GM18520 (cell line): ENCODE data around the gene CMPK1.
"Not testable (repeated sequence)": the region's sequence is repeated elsewhere in the genome, so short reads cannot be mapped to it uniquely, and the experiment has no call there.

Source experiments
- ATAC-seq: cut with Tn5 transposase; IDR thresholded peaks from one replicate; pipeline ENCODE4 v1.9.1; 2021; ENCODE audit not compliant: unreplicated experiment

Gene CMPK1

DNA sequence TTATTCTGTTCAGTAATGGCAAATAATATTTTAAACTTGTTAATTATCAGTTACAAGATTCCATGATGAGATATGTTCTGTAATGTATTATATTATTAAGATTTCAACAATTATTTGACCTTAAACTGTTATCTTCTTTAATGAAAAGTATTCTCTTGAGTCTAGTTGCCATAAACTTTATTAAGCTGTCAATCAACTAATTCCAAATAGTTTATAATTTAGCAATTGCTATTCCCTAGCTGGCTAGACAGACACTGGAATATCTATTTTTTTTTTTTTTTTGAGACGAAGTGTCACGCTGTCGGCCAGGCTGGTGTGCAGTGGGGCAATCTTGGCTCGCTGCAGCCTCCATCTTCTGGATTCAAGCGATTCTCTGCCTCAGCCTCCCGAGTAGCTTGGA lies 3.8 kb downstream of the CMPK1 start:
- ATAC-seq, result no peak

DNA sequence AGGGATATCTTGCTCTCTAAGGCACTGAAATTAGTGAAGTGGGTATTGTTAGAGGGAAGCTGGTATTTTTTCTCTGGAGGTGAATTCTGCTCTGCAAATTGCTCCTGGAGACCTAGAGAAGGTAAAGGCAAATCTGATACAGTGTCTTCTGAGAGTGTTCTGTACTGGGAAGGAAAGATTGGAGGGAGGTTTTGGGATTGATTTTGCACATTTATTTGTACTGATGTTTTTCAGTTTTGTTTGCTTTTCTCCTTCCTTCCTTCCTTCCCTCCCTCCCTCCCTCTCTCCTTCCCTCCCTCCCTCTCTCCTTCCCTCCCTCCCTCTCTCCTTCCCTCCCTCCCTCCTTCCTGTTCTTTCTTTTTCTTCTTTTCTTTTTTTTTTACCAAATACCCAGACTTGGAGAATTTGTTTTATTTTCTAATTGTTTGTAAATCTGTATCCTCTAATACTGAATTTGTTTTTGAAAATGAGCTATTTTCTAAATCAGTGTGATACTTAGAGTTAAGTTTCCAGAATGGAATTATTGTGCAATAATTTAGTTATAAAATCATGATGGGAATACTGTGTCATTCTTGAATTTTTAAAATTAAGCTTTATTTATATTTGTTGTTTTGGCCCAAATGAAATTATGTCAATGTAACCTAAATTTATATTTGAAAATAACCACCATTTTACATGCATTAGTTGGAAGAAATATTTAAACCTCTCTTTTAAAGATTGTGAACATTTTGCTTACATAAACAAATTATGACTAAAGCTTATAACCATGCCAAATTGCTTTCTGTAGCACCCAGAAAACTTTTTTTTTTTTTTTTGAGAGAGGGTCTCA lies 4.9 kb downstream of the CMPK1 start:
- no peak for ATAC-seq

DNA sequence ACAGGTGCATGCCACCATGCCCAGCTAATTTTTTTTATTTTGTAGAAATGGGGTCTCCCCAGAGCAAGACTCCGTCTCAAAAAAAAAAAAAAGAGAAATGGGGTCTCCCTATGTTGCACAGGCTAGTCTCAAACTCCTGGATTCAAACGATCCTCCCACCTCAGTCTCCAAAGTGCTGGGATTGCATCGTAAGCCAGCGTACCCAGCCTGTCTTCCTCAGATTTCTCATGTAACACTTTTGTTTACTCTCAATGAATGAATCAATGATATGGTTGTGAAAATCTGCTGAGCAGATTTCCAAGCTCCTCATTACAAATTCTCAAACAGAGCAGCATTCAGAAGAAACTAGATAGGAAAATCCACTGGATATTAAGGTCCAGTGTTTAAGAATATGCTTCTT lies 6.6 kb downstream of the CMPK1 start:
- ATAC-seq, result no peak

DNA sequence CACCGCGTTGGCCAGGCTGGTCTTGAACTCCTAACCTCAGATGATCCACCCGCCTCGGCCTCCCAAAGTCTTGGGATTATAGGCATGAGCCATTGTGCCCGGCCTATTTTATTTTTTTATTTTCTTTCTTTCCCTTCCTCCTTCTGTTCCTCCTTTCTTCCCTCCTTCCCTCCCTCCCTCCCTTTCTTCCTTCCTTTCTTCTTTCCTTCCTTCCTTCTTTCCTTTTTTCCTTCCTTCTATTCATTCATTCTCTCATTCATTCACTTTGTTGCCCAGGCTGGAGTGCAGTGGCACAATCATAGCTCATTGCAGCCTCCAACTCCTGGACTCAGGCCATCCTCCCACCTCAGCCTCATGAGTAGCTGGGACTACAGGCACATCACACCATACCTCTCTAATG lies 13.4 kb downstream of the CMPK1 start:
- not testable (repeated sequence) for ATAC-seq

DNA sequence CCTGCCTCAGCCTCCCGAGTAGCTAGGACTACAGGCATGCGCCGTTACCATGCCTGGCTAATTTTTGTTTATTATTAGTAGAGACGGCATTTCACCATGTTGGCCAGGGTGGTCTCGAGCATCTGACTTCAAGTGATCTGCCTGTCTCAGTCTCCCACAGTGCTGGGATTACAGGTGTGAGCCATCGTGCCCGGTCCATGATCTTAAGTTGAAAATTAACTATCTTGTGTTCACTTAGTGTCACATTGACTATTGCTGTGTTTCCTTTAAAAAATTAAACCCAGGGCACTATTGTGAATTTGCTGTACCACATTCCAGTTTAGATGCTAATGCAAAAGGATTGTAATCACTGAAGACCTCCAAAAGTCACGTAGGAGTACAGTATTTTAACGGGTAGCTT lies 14.1 kb downstream of the CMPK1 start:
- no peak for ATAC-seq

DNA sequence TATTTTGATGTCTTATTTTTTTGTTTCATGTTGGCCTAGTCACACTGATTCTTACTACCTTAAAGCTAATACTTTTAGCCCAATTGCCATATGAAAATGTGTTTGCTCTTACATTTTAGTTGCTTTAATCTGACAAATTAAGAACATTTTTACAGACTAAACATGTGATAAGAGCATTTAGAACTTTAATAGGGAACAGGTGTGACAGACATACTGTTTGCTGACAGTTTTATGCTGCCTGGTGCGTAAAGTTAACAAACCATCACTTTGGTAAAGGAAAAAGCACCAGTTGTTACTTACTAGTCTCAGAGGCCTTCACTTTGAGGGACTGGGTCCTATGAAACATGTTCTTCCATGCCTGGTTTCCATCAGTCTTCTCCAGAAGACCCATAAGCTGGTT lies 14.7 kb downstream of the CMPK1 start:
- no peak for ATAC-seq

DNA sequence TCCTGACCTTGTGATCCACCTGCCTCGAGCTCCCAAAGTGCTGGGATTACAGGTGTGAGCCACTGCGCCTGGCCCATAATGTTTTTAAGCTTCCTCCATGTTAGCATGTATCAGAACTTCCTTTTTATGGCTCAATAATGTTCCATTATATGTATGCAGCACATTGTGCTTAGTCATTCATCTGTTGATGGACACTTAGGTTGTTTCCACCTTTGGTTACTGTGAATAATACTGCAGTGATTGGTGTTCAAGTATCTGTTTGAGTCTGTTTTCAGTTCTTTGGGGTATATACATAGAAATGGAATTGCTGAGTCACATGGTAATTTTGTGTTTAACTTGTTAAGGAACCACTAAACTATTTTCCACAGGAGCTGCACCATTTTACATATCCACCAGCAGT lies 17.7 kb downstream of the CMPK1 start:
- peak; percentile 96 for ATAC-seq

DNA sequence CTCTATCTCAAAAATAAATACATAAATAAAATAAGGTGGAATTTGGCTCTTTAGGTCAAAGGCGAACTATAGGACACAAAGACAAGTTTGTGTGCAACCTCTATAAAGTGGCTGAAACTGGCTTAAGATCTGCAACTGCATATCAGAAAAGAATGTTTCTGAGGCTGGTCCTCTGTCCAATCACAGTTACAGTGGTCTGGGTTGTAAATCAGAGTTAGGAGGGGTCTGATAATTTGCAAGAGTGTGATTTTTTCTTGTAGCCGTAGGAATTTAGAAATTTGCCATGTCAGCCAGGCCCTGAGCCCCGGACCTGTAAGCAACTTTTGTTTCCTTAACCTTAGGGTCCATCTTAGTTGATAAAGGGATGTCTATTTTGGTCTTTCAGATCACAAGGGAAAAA lies 27.8 kb downstream of the CMPK1 start:
- ATAC-seq, result no peak

DNA sequence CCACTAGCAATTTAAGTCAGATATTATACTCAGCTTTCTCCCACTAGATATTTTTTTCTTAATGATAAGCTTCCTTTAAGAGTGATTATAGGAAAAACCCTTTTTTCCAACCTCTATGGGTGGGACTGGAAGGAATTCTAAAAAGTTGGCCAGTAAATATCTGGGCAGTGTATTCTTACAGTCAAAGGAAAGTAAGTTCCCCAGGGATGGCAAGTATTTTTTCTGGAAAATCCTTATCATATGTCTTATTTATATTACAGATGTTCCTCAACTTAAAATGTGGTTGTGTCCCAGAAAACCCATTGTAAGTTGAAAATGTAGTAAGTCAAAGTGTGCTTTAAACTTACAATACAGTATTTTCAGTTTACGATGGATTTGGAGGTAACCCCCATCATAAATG lies 29.2 kb downstream of the CMPK1 start:
- no peak for ATAC-seq

DNA sequence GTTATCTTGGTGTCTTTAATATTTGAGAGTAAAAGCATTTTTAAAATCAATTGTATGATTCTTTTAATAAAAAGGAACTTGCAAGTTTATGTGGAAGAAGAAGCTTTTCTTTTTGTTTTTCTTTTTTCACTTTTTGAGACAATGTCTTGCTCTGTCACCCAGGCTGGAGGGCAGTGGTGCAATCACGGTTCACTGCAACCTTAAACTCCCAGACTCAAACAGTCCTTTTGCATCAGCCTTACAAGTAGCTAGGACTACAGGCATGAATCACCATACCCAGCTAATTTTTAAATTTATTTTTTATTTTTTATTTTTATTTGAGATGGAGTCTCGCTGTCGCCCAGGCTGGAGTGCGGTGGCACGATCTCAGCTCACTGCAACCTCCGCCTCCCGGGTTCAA lies 34.1 kb downstream of the CMPK1 start:
- ATAC-seq, result no peak

DNA sequence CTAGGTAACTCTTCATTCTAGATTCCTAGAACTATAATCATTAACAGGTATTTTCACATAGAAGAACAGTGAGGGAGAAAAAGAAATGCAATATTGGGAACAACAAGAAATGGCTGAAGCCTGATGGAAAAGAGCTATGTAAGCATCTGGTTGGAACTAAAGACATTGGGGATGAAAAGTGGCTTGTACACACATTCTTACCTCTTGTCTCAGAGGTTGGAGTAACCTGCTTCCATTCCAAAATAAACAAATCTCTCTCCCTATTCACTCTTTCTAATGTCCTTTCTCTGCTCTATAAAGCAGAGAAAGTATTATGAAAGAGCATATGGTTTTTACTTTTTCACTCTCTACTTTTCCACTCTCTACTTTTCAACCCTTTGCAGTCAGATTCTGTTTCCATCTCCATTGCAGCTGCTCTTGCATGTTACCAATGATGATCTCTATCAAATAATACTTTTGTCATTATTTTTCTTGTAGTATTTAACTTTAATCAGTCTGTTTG lies 37.5 kb downstream of the CMPK1 start:
- no peak for ATAC-seq

DNA sequence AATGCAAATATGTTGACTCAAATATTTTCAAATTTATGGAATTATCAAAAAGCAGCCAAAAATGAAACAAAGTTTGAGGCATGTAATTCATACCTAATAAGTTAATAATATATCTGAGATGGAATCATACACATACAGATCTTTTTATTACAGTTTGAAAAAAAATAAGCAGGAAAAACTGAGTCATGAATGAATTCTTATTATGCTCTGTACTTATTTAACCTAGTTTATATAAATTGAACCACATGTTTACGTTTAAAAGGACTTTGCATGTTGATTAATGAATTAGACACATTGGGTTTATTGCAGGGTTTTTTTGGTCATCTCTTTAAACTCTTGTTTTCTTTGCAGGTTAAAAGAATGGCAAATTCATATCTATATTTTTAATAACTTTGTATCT lies 40.9 kb downstream of the CMPK1 start:
- ATAC-seq, result no peak

DNA sequence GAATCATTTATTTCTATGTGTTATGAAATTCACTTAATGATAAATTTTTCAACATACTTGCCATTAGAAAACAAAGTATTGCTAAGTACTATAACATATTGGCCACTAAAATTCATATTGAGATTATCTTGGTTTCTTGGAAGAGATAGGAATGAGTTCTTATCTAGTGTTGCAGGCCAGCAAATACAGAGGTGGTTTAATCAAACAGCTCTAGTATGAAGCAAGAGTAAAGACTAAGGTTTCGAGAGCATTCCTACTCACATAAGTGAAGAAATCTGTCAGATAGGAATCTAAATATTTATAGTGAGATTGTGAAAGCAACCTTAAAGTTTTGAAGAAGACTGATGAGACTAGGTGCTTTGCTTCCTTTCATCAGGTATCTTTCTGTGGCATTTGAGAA lies 44.6 kb downstream of the CMPK1 start:
- no peak for ATAC-seq

DNA sequence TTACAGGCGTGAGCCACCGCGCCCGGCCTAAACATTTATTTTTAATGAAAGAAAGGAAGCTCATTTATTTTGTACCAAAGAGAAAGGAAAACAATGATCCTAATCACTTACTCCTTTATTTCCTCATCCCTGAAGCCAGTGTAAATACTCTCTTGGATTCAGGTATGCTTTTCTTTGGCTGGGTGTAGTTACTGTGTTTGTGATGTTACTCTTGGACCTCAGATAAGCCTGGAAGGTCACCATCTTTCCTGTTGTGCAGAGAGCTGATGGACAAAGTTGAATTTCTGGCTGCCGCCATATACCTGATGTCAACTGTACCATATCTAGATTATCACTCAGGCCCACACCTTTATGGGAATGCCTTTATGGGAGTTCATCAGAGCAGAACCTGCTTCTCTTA lies 47.1 kb downstream of the CMPK1 start:
- no peak for ATAC-seq

DNA sequence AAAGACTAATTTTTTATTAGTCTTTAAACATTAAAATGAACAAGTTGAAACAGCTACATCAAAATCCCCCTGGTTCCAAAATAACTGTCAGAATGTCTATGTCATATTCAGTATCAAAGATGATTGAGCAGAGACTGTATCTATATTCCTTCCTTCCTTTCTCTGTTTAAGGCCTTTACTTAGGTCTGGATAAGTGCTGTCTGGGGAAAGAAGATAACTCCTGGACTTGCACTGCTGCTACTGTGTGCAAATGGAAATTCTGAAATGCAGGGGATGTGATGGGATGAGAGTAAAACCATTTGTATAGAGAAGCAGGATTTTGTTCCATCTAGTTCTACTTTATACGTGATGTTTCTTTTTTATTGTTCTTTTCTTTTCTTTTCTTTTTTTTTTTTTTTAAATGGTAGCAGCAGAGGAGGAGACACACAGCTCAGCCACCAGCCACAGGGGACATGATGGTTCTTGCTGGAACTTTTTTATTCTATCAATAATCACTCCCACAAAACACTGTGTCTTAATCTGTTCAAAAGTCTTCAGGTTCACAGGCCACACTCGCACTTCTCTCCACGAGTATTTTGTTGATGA lies 48.9 kb downstream of the CMPK1 start:
- no peak for ATAC-seq

DNA sequence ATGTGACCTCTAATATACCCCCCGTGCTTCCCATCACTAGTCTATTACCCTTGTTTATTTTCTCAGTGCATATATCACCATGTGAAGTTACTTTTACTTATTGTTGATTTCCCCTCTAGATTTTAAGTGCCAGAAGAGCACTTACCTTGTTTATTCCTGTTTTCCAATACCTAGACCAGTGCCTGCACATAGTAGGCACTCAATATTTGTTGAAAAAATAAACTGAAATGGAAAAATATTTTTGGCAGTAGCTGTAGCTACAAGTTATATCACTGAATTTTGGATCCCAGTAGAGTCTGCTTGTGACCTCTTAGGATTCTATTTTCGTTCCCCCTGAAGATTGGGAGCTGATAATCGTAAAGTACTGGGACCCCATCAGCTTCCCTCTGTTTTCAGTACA lies 50.5 kb downstream of the CMPK1 start:
- ATAC-seq, result no peak

DNA sequence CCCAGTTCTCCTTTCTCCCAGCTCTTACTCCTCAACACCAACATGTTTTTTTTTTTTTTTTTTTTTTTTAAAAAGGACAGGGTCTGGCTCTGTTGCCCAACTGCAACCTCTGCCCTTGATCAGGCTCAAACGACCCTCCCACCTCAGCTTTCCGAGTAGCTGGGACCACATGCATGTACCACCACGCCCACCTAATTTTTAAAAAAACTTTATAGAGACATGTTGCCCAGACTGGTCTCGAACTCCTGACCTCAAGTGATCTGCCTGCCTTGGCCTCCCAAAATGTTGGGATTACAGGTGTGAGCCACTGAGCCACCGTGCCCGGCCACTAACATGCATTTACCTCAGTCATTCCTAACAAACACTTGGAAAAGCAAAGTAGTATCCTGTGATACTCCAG lies 51.4 kb downstream of the CMPK1 start:
- ATAC-seq, result no peak

DNA sequence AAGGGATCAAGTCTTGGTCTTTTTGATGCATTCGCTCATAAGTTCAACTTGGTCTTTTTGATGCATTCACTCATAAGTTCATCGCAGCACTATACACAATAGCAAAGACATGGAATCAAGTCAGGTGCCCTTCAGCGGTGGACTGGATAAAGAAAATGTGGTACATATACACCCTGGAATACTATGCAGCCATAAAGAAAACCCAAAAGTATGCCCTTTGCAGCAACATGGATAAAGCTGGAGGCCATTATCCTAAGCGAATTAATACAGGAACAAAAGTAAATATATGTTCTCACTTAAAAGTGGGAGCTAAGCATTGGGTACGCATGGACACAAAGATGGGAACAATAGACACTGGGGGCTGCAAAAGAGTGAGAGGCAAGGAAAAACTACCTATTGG lies 52.7 kb downstream of the CMPK1 start:
- ATAC-seq, result no peak

DNA sequence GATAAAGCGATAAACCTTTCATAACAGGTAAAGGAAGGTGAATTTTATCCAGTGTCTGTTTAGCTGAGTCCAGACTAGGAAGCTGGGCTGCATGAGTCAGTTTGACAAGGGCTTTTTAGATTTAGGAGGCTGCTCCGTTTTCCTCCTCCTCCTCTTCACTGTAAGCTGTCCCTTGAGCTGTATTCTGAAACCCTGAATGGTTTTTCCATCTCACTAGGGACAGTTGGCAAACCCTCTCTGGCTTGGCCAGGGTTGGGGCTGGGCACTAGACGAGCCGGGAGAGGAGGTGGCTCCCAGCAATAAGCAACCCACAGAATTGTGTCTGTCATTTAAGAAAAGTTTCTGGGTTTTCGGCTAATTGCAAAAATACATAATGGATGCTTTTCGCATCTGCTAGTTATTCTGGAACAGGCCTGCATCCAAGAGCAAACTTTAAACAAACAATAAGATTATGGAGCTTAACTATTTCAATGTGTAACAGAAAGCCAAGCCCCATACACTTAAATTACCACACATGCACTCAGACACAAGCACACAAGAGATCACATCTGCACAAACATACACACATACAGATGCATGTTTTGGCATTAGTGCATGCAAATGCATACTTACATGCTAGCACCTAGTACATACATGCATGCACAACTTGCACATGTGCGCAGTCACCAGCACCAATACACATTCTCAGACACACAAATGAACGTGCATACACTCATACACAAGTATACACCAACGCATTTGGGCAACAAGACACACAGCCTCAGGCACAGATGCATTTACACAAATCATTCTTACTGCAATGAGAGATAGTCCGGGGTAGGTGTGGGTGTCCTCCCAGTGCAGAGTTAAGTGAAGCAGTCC lies 54.7 kb downstream of the CMPK1 start:
- ATAC-seq, result no peak

DNA sequence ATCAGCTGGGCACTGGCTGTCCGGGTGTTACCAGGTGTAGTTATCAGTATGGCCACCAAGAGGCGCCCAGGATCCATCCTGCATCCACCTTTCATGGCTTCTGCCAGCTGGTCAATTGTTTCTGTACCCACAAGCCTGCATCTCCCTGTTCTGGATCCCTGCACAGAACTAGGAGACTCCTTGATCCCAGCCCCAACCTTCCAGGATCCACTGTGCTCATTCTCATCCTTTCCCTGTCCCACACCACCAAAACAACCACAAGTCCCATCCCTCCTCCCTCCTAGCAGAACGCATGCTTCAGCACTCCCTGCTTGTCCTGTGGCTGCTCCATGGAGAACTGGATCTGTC lies 55.3 kb downstream of the CMPK1 start:
- no peak for ATAC-seq

DNA sequence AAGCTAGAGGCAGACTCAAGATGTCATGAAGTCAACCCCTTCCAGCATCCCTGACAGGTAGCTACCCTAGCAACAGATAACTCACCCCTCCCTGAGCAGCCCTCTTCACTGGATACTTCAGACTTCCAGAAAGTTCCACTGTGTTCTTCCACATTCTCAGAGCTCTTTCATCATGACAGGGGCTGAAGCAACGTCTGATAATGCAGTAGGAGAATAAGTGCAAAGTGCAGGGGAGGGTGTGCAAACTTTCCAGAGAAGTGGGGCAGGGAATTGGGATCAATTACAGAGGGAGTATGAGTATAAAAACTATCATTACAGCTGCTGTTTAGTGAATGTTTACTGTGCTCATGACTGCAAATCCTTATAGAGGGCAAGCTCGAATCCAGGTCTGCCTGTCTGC lies 56.1 kb downstream of the CMPK1 start:
- ATAC-seq, result no peak

DNA sequence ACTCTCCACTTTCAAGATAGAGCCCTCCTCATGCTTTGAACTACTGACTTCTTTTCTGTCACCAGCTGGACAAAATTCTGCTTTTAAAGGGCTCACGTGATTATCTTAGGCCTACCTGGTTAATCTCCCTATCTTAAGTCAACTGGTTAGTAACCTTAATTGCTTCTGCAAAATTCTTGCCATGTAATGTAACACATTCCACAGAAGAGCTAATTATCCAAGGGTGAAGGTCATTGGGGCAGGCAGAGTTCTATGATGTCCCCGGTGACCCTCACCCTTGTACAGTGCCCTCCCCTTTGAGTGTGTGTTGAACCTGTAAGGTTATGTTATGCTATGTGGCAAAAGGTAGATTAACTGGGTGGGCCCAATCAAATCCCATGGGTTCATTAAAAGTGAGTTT lies 57.3 kb downstream of the CMPK1 start:
- ATAC-seq, result no peak
